ENCODE measurements around the gene ACYP2. TPM values are rescaled to one million over a fixed set of nuclear protein-coding genes. Genes with fewer than 3 reads are reported as not detected.

The ACYP2 gene
- total RNA-seq, 1 experiment from 2014 or later = 10.9 TPM

DNA sequence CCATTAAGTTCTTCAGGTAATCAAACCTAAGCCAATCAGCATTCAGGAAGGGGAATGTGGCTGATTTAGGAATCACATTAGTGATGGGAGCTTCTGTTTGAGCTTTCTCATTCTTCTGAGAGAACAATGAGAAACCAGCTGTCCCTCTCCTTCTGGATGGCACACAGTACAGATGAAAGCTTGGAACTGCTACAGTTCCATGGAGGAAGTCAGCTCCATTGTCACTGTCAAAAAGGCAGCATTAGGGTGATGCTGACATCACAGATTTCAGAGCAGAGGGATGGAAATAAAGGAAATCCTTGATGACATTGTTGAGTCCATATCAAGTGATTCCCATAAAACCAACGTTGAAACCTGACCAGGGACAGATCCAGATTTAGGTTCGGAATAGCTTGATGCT, 36.1 kb upstream of the ACYP2 start:
- intact Hi-C loops (cut with micrococcal nuclease; ENCODE audit: unreplicated experiment) = loop anchor here (10.0 kb wide), 1 partner anchor 115 kb away; no protein-coding TSS in a partner anchor
- no peak for DNase-seq
- Mint-ChIP-seq H3K4me1 (ENCODE audit: low read depth, unreplicated experiment) (peaks cover 5% of the 10 kb centered on the region), H3K9me3 (ENCODE audit: low read depth, unreplicated experiment) (no peaks in the 10 kb centered on the region), H3K27me3 (ENCODE audit: unreplicated experiment) (no peaks in the 10 kb centered on the region), H3K4me3 (ENCODE audit: low read depth, unreplicated experiment) (no peak overlapping the region), H3K36me3 (ENCODE audit: insufficient read depth, unreplicated experiment) (no peaks in the 10 kb centered on the region), H3K27ac (ENCODE audit: unreplicated experiment) (no peak overlapping the region)
- CTCF ChIA-PET = no interaction called here
- TF ChIP-seq, protein P1, sequence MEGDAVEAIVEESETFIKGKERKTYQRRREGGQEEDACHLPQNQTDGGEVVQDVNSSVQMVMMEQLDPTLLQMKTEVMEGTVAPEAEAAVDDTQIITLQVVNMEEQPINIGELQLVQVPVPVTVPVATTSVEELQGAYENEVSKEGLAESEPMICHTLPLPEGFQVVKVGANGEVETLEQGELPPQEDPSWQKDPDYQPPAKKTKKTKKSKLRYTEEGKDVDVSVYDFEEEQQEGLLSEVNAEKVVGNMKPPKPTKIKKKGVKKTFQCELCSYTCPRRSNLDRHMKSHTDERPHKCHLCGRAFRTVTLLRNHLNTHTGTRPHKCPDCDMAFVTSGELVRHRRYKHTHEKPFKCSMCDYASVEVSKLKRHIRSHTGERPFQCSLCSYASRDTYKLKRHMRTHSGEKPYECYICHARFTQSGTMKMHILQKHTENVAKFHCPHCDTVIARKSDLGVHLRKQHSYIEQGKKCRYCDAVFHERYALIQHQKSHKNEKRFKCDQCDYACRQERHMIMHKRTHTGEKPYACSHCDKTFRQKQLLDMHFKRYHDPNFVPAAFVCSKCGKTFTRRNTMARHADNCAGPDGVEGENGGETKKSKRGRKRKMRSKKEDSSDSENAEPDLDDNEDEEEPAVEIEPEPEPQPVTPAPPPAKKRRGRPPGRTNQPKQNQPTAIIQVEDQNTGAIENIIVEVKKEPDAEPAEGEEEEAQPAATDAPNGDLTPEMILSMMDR (IDR thresholded peaks at IDR 0.05; ENCODE audit: unreplicated experiment) = no peak
- no TSS peak for BruUV-seq (replicated peaks)

DNA sequence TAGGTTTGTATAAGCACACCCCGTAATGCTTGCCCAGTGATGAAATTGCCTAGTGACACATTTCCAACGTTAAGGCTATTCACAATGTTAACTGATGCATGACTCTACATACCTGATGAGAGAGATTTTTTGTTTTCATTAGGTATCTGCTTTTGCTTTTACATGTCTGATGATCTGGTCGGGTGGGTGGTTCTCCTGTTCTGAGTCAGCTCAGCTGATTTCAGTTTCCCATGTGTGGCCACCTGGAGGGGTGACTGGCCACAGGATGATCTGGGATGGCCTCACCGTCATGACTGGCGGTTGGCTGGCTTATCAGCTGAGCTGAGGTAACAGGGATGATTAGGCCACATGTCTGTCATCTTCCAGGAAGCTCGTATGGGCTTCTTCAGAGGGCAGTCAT, 33.8 kb upstream of the ACYP2 start:
- Mint-ChIP-seq H3K27ac (ENCODE audit: unreplicated experiment) (no peak overlapping the region), H3K9me3 (ENCODE audit: low read depth, unreplicated experiment) (no peaks in the 10 kb centered on the region), H3K27me3 (ENCODE audit: unreplicated experiment) (no peaks in the 10 kb centered on the region), H3K4me1 (ENCODE audit: low read depth, unreplicated experiment) (peaks cover 8% of the 10 kb centered on the region), H3K36me3 (ENCODE audit: insufficient read depth, unreplicated experiment) (no peaks in the 10 kb centered on the region), H3K4me3 (ENCODE audit: low read depth, unreplicated experiment) (no peak overlapping the region)
- TF ChIP-seq, protein P1 (IDR thresholded peaks at IDR 0.05; ENCODE audit: unreplicated experiment) = no peak
- CTCF ChIA-PET = interaction anchor here (0.8 kb wide), 1 partner anchor 25 kb away, joined by 3 read pairs; no protein-coding TSS in a partner anchor
- intact Hi-C loops (cut with micrococcal nuclease; ENCODE audit: unreplicated experiment) = no loop called here
- DNase-seq = no peak
- BruUV-seq (replicated peaks) = no TSS peak

DNA sequence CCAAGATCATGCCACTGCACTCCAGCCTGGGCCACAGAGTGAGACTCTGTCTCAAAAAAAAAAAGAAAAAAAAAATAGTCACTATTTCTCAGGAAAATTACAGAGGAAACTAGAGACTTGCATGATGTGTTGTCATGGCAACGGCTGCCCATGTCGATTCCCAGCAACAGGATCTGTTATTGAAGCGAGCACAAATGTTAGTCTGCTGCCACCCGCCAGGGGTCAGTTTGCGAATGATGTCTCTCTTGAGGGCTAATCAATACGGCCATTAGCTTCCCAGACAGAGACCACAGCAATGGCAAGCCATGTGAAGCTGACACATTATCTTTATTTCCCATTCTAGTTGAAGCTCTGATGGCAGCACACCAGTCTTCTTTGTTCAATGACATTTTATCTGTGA, 32.4 kb upstream of the ACYP2 start:
- intact Hi-C loops (cut with micrococcal nuclease; ENCODE audit: unreplicated experiment) = no loop called here
- CTCF ChIA-PET = interaction anchor here (0.7 kb wide), 2 partner anchors 39 to 229 kb away, joined by 3 to 4 read pairs; no protein-coding TSS in a partner anchor

DNA sequence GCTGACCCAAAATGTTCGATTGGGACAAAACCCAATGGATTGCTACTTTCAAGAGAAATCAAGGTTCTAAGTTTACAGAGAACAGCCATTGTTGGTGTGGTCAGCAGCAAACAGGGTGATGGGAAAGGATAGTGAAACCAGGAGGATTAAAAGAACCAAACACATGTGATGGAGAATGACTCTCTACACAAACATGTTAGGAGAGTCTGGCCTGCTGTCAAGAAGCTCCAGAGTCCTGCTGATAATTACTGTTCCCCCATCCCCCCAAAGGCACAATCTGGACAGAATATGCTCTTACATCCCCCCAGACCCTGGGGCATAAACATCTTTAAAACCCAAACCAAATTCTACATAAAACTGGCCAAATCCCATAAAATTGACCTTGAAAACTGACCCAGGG, 32.0 kb upstream of the ACYP2 start:
- Mint-ChIP-seq H3K27me3 (ENCODE audit: unreplicated experiment) (no peaks in the 10 kb centered on the region), H3K4me1 (ENCODE audit: low read depth, unreplicated experiment) (peaks cover 8% of the 10 kb centered on the region), H3K9me3 (ENCODE audit: low read depth, unreplicated experiment) (no peaks in the 10 kb centered on the region), H3K4me3 (ENCODE audit: low read depth, unreplicated experiment) (no peak overlapping the region), H3K36me3 (ENCODE audit: insufficient read depth, unreplicated experiment) (no peaks in the 10 kb centered on the region), H3K27ac (ENCODE audit: unreplicated experiment) (no peak overlapping the region)
- intact Hi-C loops (cut with micrococcal nuclease; ENCODE audit: unreplicated experiment) = no loop called here
- no TSS peak for BruUV-seq (replicated peaks)
- TF ChIP-seq, protein P1 (IDR thresholded peaks at IDR 0.05; ENCODE audit: unreplicated experiment) = no peak
- DNase-seq = no peak
- CTCF ChIA-PET = no interaction called here

More for the DNA sequence above, 32.4 kb upstream of the ACYP2 start:
- BruUV-seq (replicated peaks) = no TSS peak
- H3K9me3 Mint-ChIP-seq (ENCODE audit: low read depth, unreplicated experiment) = no peaks in the 10 kb centered on the region
- no peaks in the 10 kb centered on the region for H3K36me3 Mint-ChIP-seq (ENCODE audit: insufficient read depth, unreplicated experiment)
- TF ChIP-seq, protein P1 (IDR thresholded peaks at IDR 0.05; ENCODE audit: unreplicated experiment) = no peak
- no peak for DNase-seq
- H3K27ac Mint-ChIP-seq (ENCODE audit: unreplicated experiment) = no peak overlapping the region
- H3K4me1 Mint-ChIP-seq (ENCODE audit: low read depth, unreplicated experiment) = peaks cover 8% of the 10 kb centered on the region
- H3K4me3 Mint-ChIP-seq (ENCODE audit: low read depth, unreplicated experiment) = no peak overlapping the region
- no peaks in the 10 kb centered on the region for H3K27me3 Mint-ChIP-seq (ENCODE audit: unreplicated experiment)
